ENCODE data around the gene HSD17B8. TPM values are rescaled to one million over a fixed set of nuclear protein-coding genes. Genes with fewer than 3 reads are reported as not detected.
A peak's percentile ranks its signal among the peaks of the same experiment; 100 is the strongest.

The HSD17B8 gene
- total and polyA plus RNA-seq, 10 of the 15 experiments (the other 5 are each of a cell fraction or from before 2014, with no cell fraction given), result 3.1 to 54.3 (median 26.5) TPM

MicroRNA genes within 50 kb of the gene (microRNA counts, 767-probe panel; counts per million panel counts)
- microRNA hsa-miR-219-1-3p (55.3 counts per million), microRNA hsa-miR-219-5p (2,083 counts per million, percentile 77 among the panel's probes with 10 or more counts)

Small RNAs within 50 kb of the gene (microRNA-seq; reads per million reads assigned to microRNA genes)
- 12.6 reads per million, percentile 47 among the genes with 10 or more reads in this experiment for gene MIR219A1

Small RNAs within 50 kb of the gene (small RNA-seq; reads per million reads assigned to genes)
- gene MIR219A1 (8.7 reads per million, percentile 94 among the genes with 10 or more reads in this experiment), gene RNY4P10 (0.16 reads per million)

Other genes with a start within 250 kb of the HSD17B8 start
Only the 7 nearest of the 22 such genes appear.
- 0.22 and 0.23 TPM in 2 replicates for gene COL11A2, start 12.2 kb upstream of the HSD17B8 start, total RNA-seq (2014; rRNA removed)
- 0.22 and 0.23 TPM in 2 replicates for gene COL11A2, start 12.2 kb upstream of the HSD17B8 start, total RNA-seq (2014; rRNA removed; fragmentation: Illumina TruSeq; extraction: Trizol)
- gene COL11A2, start 12.2 kb upstream of the HSD17B8 start, total RNA-seq (2021), result 0.51 and 0.53 TPM in 2 replicates
- 0.42 and 0.83 TPM in 2 replicates for gene COL11A2, start 12.2 kb upstream of the HSD17B8 start, polyA plus RNA-seq (2011; rRNA removed)
- 0.09 and 0.44 TPM in 2 replicates for gene COL11A2, start 12.2 kb upstream of the HSD17B8 start, polyA plus RNA-seq (2014; fragmentation: Illumina TruSeq; extraction: Trizol)
- under 1 TPM in 1 of 2 experiments, not detected in 1; 0.07 TPM for gene COL11A2, start 12.2 kb upstream of the HSD17B8 start, polyA plus RNA-seq (2014; fragmentation: Nextera tagmentation; extraction: Ambion mirVana)
- gene COL11A2, start 12.2 kb upstream of the HSD17B8 start, polyA plus RNA-seq (2014; rRNA removed), result 0.72 and 0.76 TPM in 2 replicates
- gene COL11A2, start 12.2 kb upstream of the HSD17B8 start, polyA plus RNA-seq (2016; fragmentation: Nextera tagmentation; extraction: Ambion mirVana), result under 1 TPM; 0.03 to 0.15 TPM
- 14.0 TPM in 2 replicates for gene RXRB, start 4.0 kb upstream of the HSD17B8 start, total RNA-seq (2014; rRNA removed)
- gene RXRB, start 4.0 kb upstream of the HSD17B8 start, total RNA-seq (2014; rRNA removed; fragmentation: Illumina TruSeq; extraction: Trizol), result 9.5 and 10.8 TPM in 2 replicates
- gene RXRB, start 4.0 kb upstream of the HSD17B8 start, total RNA-seq (2021), result 27.1 and 30.3 TPM in 2 replicates
- gene RXRB, start 4.0 kb upstream of the HSD17B8 start, polyA plus RNA-seq (2011; rRNA removed), result 26.6 and 35.0 TPM in 2 replicates
- gene RXRB, start 4.0 kb upstream of the HSD17B8 start, polyA plus RNA-seq (2014; fragmentation: Illumina TruSeq; extraction: Trizol), result 16.4 and 25.8 TPM in 2 replicates
- gene RXRB, start 4.0 kb upstream of the HSD17B8 start, polyA plus RNA-seq (2014; fragmentation: Nextera tagmentation; extraction: Ambion mirVana), result 1 to 10 TPM in 1 of 2 experiments, under 1 TPM in 1; 0.71 to 1.6 TPM
- gene RXRB, start 4.0 kb upstream of the HSD17B8 start, polyA plus RNA-seq (2014; rRNA removed), result 30.3 and 34.4 TPM in 2 replicates
- 10 to 100 TPM; 19.8 to 21.0 TPM for gene RXRB, start 4.0 kb upstream of the HSD17B8 start, polyA plus RNA-seq (2016; fragmentation: Nextera tagmentation; extraction: Ambion mirVana)
- 48.9 and 50.6 TPM in 2 replicates for gene SLC39A7, start 3.8 kb upstream of the HSD17B8 start, total RNA-seq (2014; rRNA removed)
- gene SLC39A7, start 3.8 kb upstream of the HSD17B8 start, total RNA-seq (2014; rRNA removed; fragmentation: Illumina TruSeq; extraction: Trizol), result 41.3 and 43.9 TPM in 2 replicates
- 52.9 and 57.3 TPM in 2 replicates for gene SLC39A7, start 3.8 kb upstream of the HSD17B8 start, total RNA-seq (2021)
- 23.0 and 37.4 TPM in 2 replicates for gene SLC39A7, start 3.8 kb upstream of the HSD17B8 start, polyA plus RNA-seq (2011; rRNA removed)
- 51.0 and 63.1 TPM in 2 replicates for gene SLC39A7, start 3.8 kb upstream of the HSD17B8 start, polyA plus RNA-seq (2014; fragmentation: Illumina TruSeq; extraction: Trizol)
- 1 to 10 TPM; 7.3 to 8.4 TPM for gene SLC39A7, start 3.8 kb upstream of the HSD17B8 start, polyA plus RNA-seq (2014; fragmentation: Nextera tagmentation; extraction: Ambion mirVana)
- 55.3 and 56.1 TPM in 2 replicates for gene SLC39A7, start 3.8 kb upstream of the HSD17B8 start, polyA plus RNA-seq (2014; rRNA removed)
- 10 to 100 TPM; 12.8 to 14.0 TPM for gene SLC39A7, start 3.8 kb upstream of the HSD17B8 start, polyA plus RNA-seq (2016; fragmentation: Nextera tagmentation; extraction: Ambion mirVana)
- gene RING1, start 3.8 kb downstream of the HSD17B8 start, total RNA-seq (2014; rRNA removed), result 11.6 and 16.2 TPM in 2 replicates
- 16.0 and 17.2 TPM in 2 replicates for gene RING1, start 3.8 kb downstream of the HSD17B8 start, total RNA-seq (2014; rRNA removed; fragmentation: Illumina TruSeq; extraction: Trizol)
- 24.1 and 24.9 TPM in 2 replicates for gene RING1, start 3.8 kb downstream of the HSD17B8 start, total RNA-seq (2021)
- gene RING1, start 3.8 kb downstream of the HSD17B8 start, polyA plus RNA-seq (2011; rRNA removed), result 9.0 and 15.4 TPM in 2 replicates
- gene RING1, start 3.8 kb downstream of the HSD17B8 start, polyA plus RNA-seq (2014; fragmentation: Illumina TruSeq; extraction: Trizol), result 11.2 and 16.9 TPM in 2 replicates
- 1 to 10 TPM; 2.0 to 4.2 TPM for gene RING1, start 3.8 kb downstream of the HSD17B8 start, polyA plus RNA-seq (2014; fragmentation: Nextera tagmentation; extraction: Ambion mirVana)
- 27.2 and 27.8 TPM in 2 replicates for gene RING1, start 3.8 kb downstream of the HSD17B8 start, polyA plus RNA-seq (2014; rRNA removed)
- 1 to 10 TPM; 5.4 to 6.3 TPM for gene RING1, start 3.8 kb downstream of the HSD17B8 start, polyA plus RNA-seq (2016; fragmentation: Nextera tagmentation; extraction: Ambion mirVana)
- gene VPS52, start 67.2 kb downstream of the HSD17B8 start, total RNA-seq (2014; rRNA removed), result 32.4 and 33.9 TPM in 2 replicates
- 20.9 and 22.1 TPM in 2 replicates for gene VPS52, start 67.2 kb downstream of the HSD17B8 start, total RNA-seq (2014; rRNA removed; fragmentation: Illumina TruSeq; extraction: Trizol)
- 36.1 and 38.1 TPM in 2 replicates for gene VPS52, start 67.2 kb downstream of the HSD17B8 start, total RNA-seq (2021)
- gene VPS52, start 67.2 kb downstream of the HSD17B8 start, polyA plus RNA-seq (2011; rRNA removed), result 29.7 and 52.7 TPM in 2 replicates
- 34.1 and 47.1 TPM in 2 replicates for gene VPS52, start 67.2 kb downstream of the HSD17B8 start, polyA plus RNA-seq (2014; fragmentation: Illumina TruSeq; extraction: Trizol)
- gene VPS52, start 67.2 kb downstream of the HSD17B8 start, polyA plus RNA-seq (2014; fragmentation: Nextera tagmentation; extraction: Ambion mirVana), result 10 to 100 TPM; 11.3 to 13.2 TPM
- gene VPS52, start 67.2 kb downstream of the HSD17B8 start, polyA plus RNA-seq (2014; rRNA removed), result 47.0 and 51.2 TPM in 2 replicates
- 10 to 100 TPM; 36.0 to 37.3 TPM for gene VPS52, start 67.2 kb downstream of the HSD17B8 start, polyA plus RNA-seq (2016; fragmentation: Nextera tagmentation; extraction: Ambion mirVana)
- 6,753 and 7,288 TPM in 2 replicates for gene RPS18, start 67.4 kb downstream of the HSD17B8 start, total RNA-seq (2014; rRNA removed)
- 7,180 and 7,566 TPM in 2 replicates for gene RPS18, start 67.4 kb downstream of the HSD17B8 start, total RNA-seq (2014; rRNA removed; fragmentation: Illumina TruSeq; extraction: Trizol)
- 5,526 and 5,774 TPM in 2 replicates for gene RPS18, start 67.4 kb downstream of the HSD17B8 start, total RNA-seq (2021)
- 8,077 and 9,878 TPM in 2 replicates for gene RPS18, start 67.4 kb downstream of the HSD17B8 start, polyA plus RNA-seq (2011; rRNA removed)
- 7,632 and 8,884 TPM in 2 replicates for gene RPS18, start 67.4 kb downstream of the HSD17B8 start, polyA plus RNA-seq (2014; fragmentation: Illumina TruSeq; extraction: Trizol)
- over 10,000 TPM; 17,270 to 20,828 TPM for gene RPS18, start 67.4 kb downstream of the HSD17B8 start, polyA plus RNA-seq (2014; fragmentation: Nextera tagmentation; extraction: Ambion mirVana)
- 9,185 and 10,303 TPM in 2 replicates for gene RPS18, start 67.4 kb downstream of the HSD17B8 start, polyA plus RNA-seq (2014; rRNA removed)
- gene RPS18, start 67.4 kb downstream of the HSD17B8 start, polyA plus RNA-seq (2016; fragmentation: Nextera tagmentation; extraction: Ambion mirVana), result 1,000 to 10,000 TPM; 4,228 to 4,318 TPM
- 6.8 and 8.2 TPM in 2 replicates for gene B3GALT4, start 72.5 kb downstream of the HSD17B8 start, total RNA-seq (2014; rRNA removed)
- gene B3GALT4, start 72.5 kb downstream of the HSD17B8 start, total RNA-seq (2014; rRNA removed; fragmentation: Illumina TruSeq; extraction: Trizol), result 2.8 and 2.9 TPM in 2 replicates
- 6.2 and 6.5 TPM in 2 replicates for gene B3GALT4, start 72.5 kb downstream of the HSD17B8 start, total RNA-seq (2021)
- 1.0 and 1.8 TPM in 2 replicates for gene B3GALT4, start 72.5 kb downstream of the HSD17B8 start, polyA plus RNA-seq (2011; rRNA removed)
- gene B3GALT4, start 72.5 kb downstream of the HSD17B8 start, polyA plus RNA-seq (2014; fragmentation: Illumina TruSeq; extraction: Trizol), result 0.33 and 0.98 TPM in 2 replicates
- gene B3GALT4, start 72.5 kb downstream of the HSD17B8 start, polyA plus RNA-seq (2014; fragmentation: Nextera tagmentation; extraction: Ambion mirVana), result under 1 TPM; 0.27 to 0.37 TPM
- 4.6 and 5.1 TPM in 2 replicates for gene B3GALT4, start 72.5 kb downstream of the HSD17B8 start, polyA plus RNA-seq (2014; rRNA removed)
- 1 to 10 TPM; 2.4 to 3.8 TPM for gene B3GALT4, start 72.5 kb downstream of the HSD17B8 start, polyA plus RNA-seq (2016; fragmentation: Nextera tagmentation; extraction: Ambion mirVana)